GM21423 (cell line): ENCODE measurements around the gene BUB1B.

Source experiments
- ATAC-seq: cut with Tn5 transposase; IDR thresholded peaks from one replicate; pipeline ENCODE4 v1.9.1; 2021; ENCODE audit warnings: mild to moderate bottlenecking, moderate library complexity; ENCODE audit not compliant: unreplicated experiment

Gene BUB1B

DNA sequence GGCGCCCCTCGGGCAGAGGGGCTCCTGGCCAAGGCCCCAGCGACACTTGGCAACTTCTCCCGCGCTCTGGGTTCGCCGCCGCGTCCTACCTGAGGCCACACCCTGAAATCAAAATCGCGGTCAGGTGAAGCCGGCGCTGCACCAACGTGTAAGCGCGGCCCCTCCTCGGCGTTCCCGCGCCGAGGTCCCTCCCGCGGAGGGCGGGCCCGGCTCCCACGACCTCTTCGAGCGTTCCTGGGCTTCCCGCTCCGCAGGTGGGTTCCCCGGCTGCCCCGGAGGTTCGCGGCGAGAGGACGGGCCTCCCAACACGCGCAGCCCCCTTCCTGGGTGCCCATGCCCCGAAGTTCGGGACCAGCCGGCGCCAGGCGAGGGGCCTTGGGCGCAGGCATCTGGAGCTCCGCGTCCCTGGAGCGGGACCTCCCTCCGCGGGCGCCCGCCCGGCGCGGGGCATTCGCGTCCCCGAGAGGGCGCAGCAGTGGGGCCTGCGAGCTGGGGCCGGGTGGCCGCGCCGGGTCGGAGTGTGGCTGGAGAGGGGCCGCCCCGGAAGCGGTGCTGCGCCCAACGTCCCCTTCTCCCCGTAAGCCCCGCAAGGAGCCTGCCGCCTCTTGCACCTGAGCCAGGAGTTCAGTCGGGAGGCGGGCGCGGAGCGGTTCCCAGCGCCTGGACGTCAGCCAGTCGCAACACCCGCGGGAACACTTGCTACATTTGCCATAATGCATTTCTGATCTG, 91.7 kb downstream of the BUB1B start:
- no peak for ATAC-seq

DNA sequence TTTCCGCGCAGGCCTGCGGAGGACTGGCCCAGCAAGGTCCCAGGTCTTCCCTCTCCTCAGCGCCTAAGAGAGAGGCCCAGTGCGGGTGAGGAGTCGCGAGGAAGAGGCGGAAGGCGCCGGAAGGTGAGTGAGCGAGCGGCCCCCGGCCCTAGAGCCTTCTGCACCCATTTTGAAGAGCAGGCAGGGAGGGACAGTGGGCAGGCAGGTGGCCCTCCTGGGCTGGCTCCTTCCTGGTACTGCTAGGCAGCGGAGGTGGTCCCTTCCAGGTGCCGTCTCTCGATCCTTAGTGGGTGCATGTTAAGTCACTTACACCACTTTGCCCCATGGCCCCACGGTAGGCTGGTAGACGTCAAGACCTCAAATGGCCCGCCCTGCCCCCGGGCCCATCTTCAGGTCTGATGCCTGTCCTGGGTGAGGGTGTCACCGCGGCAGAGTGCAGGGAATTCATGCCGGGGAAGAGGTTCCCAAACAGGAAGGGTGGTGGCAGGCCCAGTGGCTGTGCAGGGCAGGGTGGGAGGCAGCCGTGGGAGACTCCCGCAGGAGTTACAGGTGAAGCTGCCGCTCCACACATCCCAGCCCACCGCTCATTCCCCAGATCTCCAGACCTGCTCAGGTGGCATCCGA, 92.4 kb downstream of the BUB1B start:
- ATAC-seq: no peak

- no peak for ATAC-seq
These were observed 93.6 kb downstream of the BUB1B start for GRCh38 chr15:40254452-40254851.

DNA sequence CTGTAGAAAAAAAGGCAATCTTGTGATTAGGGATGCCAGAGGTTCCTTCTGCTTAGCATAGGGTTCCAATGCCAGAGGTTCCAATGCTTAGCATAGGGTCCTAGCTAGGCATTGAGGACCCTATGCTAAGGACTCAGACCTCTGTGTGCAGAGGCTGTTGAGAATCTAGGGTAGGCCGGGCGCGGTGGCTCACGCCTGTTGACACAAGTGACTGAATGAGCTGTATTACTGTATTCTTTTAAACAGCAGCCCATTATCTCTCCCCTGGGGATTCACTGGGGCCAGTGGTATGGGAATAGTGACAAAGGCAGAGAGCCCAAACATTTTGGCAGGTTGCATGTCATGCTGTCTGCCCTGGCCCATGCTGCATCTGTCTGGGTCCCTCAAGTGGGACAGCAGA, 94.2 kb downstream of the BUB1B start:
- no peak for ATAC-seq

DNA sequence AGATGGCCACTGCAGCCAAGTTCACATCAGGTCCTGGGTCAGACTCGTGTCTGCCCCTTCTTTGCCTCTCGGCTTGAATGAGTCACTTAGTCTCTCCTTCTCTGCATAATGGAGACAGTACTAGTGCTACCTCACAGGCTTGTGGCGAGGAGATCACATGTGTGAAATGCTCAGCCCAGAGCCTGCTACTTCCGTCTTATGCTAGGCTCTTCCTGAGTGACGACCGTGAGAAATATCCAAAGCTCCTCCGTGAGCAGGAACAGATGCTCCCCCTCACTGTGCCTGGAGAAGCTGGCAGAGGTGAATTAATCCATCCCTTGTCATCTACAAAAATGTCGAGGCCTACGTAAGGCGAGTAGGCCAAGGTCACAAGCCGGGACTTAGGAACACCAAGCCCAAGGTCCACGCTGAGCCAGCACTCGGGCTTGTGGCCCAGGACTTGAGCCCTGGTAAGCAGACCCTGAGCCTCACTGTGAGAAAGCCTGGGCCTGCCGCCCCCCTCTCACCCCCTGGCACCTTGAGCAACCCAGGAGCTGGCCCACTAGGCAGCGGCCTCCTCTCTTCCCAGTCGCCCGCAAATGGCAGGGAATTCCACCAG, 95.9 kb downstream of the BUB1B start:
- no peak for ATAC-seq

- ATAC-seq: no peak
These were observed 97.0 kb downstream of the BUB1B start for GRCh38 chr15:40257656-40258450.

DNA sequence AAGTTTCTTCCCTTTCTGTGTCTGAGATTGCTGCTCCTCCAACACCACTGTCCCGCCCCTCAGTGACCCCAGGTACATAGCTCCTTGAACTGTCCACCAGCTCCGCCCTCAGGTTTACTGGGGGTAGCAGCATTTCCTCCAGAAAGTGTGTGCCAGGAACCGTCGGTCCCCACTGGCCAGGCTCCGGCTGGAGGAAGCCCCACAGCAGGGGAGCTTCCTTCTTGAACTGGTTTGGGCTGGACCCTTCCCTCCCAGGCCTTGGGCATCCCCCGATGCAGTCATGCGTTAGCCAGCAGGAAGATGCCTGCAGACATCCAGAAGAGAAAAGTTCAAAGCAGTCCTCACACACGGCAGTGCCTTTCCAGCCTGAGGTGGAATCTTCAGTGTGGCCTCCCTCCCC, 97.7 kb downstream of the BUB1B start:
- ATAC-seq: no peak

GRCh38 chr15:40259021-40259420, 98.2 kb downstream of the BUB1B start:
- ATAC-seq: no peak

- ATAC-seq: no peak
These were observed 102.3 kb downstream of the BUB1B start for GRCh38 chr15:40263024-40263754.

DNA sequence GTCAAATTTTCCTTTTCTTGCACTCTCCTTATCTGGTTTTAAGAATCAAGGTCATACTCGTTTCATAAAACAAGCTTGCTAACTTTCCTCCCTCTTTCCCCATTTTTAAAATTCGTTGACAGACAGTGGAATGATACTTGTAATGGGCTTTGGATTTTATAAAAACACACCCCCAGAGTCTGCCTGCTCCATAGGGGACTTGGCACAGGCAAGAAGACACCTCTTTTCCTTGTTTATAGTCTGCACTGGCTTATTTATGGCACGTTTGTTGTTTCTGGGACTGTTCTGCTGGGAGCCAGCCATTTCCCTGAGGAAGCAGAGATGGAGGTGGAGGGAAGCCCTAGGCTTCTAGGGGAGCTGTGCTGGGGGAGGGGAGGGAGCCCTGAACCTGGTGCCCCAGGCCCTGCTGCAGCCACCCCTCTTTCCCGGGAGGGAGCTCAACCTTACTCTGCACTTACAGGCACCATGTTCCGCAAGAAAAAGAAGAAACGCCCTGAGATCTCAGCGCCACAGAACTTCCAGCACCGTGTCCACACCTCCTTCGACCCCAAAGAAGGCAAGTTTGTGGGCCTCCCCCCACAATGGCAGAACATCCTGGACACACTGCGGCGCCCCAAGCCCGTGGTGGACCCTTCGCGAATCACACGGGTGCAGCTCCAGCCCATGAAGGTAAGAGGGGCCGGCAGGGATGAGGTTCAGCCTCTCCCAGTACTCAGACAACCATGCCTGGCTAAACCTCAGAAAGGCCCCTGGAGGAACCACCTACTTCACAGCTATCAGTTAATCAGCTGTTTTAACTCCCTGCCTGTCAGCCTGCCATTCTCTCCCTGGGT, 103.7 kb downstream of the BUB1B start:
- ATAC-seq: no peak

DNA sequence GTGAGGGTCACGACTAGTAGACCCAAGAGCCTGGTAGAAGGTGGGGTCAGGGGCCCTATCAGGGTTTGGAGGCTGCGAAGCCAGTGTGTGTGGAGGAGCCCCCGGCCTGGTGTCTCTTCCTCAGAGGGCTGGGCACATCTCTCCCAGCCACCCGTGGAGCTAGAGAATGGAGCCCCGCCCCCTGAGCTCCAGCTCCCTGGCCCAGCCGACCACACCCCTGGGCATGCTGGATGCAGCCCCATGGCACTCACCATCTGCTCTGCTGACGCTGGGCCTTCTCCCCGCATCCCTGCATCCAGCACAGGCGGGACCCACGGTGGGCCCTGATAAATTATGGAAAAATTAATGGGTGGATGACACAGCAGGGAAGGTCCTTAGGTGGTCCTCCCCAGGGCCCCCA, 104.5 kb downstream of the BUB1B start:
- no peak for ATAC-seq

DNA sequence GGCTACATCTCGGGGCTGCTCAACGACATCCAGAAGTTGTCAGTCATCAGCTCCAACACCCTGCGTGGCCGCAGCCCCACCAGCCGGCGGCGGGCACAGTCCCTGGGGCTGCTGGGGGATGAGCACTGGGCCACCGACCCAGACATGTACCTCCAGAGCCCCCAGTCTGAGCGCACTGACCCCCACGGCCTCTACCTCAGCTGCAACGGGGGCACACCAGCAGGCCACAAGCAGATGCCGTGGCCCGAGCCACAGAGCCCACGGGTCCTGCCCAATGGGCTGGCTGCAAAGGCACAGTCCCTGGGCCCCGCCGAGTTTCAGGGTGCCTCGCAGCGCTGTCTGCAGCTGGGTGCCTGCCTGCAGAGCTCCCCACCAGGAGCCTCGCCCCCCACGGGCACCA, 105.0 kb downstream of the BUB1B start:
- no peak for ATAC-seq

DNA sequence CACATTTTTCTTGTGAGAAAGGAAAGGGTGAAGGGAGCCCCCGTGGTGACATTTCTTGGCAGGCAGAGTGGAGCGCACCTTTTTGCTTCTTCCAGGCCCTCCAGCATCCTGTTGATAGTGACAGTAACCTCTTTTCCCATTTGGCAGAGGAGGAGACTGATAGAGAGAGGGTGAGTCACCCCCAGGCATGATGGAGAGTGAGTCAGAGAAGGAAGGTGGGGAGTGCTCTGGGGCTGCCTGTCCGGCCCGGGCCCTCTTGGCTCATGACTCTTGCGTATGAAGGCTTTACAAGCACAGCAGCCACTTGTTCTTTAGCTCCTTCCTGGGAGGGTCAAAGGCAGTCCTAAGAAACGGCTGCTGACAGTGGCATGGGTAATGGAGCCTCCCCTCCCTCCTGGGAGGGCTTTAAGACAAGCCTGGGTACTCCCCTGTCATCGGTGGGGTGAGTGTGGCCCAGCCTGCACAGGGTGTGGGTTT, 106.0 kb downstream of the BUB1B start:
- no peak for ATAC-seq

GRCh38 chr15:40267670-40268069, 106.8 kb downstream of the BUB1B start:
- no peak for ATAC-seq

DNA sequence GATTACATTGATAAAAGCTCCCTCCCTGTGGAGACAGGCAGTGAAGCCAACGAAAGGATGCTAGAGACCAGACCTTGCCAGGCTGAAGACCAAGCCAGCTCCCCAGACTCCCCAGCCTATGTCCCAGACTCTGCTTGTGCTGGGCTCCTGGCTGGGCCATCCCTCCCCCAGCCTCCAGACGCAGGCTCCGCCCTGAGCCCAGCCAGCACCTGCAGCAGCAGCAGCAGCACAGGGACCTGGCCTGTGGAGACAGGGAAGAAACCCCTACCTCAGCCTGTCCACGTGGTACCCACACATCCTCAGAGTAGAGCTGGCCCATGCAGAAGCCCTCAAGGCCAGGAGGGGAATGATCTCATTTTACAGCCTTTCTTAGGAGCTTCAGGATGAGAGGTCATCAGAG, 108.7 kb downstream of the BUB1B start:
- ATAC-seq: no peak

- no peak for ATAC-seq
These were observed 109.6 kb downstream of the BUB1B start for GRCh38 chr15:40270246-40270995.
